GM19372 (cell line): ENCODE results near the gene KITLG.
"Not testable (repeated sequence)": the region's sequence is repeated elsewhere in the genome, so short reads cannot be mapped to it uniquely, and the experiment has no call there.

ENCODE experiments used
- ATAC-seq: cut with Tn5 transposase; IDR thresholded peaks from one replicate; pipeline ENCODE4 v1.9.1; 2021; ENCODE audit warnings: mild to moderate bottlenecking, low read depth, moderate library complexity; ENCODE audit not compliant: unreplicated experiment

KITLG gene

GRCh38 chr12:88544991-88545980 is 35.0 kb downstream of the KITLG start:
- ATAC-seq: no peak

GRCh38 chr12:88539893-88540292 is 40.4 kb downstream of the KITLG start:
- ATAC-seq: no peak

GRCh38 chr12:88538697-88539096 is 41.6 kb downstream of the KITLG start:
- ATAC-seq: no peak

GRCh38 chr12:88538250-88538649 is 42.0 kb downstream of the KITLG start:
- ATAC-seq: no peak

- ATAC-seq: no peak
Measured at GRCh38 chr12:88530868-88531267, 49.4 kb downstream of the KITLG start.

- no peak for ATAC-seq
Measured at GRCh38 chr12:88529531-88530488, 50.5 kb downstream of the KITLG start.

GRCh38 chr12:88522961-88523360 is 57.3 kb downstream of the KITLG start:
- ATAC-seq: no peak

- no peak for ATAC-seq
Measured at GRCh38 chr12:88520436-88520820, 59.8 kb downstream of the KITLG start.

- ATAC-seq: no peak
Measured at GRCh38 chr12:88519802-88520435, 60.4 kb downstream of the KITLG start.

GRCh38 chr12:88518863-88519403 is 61.3 kb downstream of the KITLG start:
- ATAC-seq: no peak

- no peak for ATAC-seq
Measured at GRCh38 chr12:88516811-88517210, 63.5 kb downstream of the KITLG start.

GRCh38 chr12:88510843-88511242 is 69.4 kb downstream of the KITLG start:
- no peak for ATAC-seq

- no peak for ATAC-seq
Measured at GRCh38 chr12:88509851-88510250, 70.4 kb downstream of the KITLG start.

- no peak for ATAC-seq
Measured at GRCh38 chr12:88509347-88509746, 70.9 kb downstream of the KITLG start.

- ATAC-seq: not testable (repeated sequence)
Measured at GRCh38 chr12:88507851-88508250, 72.4 kb downstream of the KITLG start.

GRCh38 chr12:88507270-88507669 is 73.0 kb downstream of the KITLG start:
- no peak for ATAC-seq

- no peak for ATAC-seq
Measured at GRCh38 chr12:88505696-88506095, 74.6 kb downstream of the KITLG start.

- ATAC-seq: no peak
Measured at GRCh38 chr12:88503281-88503703, 77.0 kb downstream of the KITLG start.

GRCh38 chr12:88501972-88502938 is 78.0 kb downstream of the KITLG start:
- ATAC-seq: no peak
